Trophoblast cell (in vitro differentiated cells and primary cell): ENCODE results near the gene OAT.

Experiments used
- DNase-seq, 2 donors: peaks; one replicate each; pipeline ENCODE4 v3.0.0-alpha.2; 2016
- H2AFZ ChIP-seq: 2 replicates; pipeline ENCODE4 v1.6.1; 2013; ENCODE audit warnings: low read length, moderate library complexity, mild to moderate bottlenecking; ENCODE audit not compliant: insufficient read depth, poor library complexity
- H2AK5ac ChIP-seq: 2 replicates; pipeline ENCODE4 v1.6.1; 2013; ENCODE audit warnings: mild to moderate bottlenecking, low read length
- H2BK120ac ChIP-seq: 2 replicates; pipeline ENCODE4 v1.6.1; 2013; ENCODE audit warnings: low read length, mild to moderate bottlenecking, moderate library complexity; ENCODE audit not compliant: insufficient read depth, poor library complexity
- H2BK12ac ChIP-seq: 2 replicates; pipeline ENCODE4 v1.6.1; 2013; ENCODE audit warnings: mild to moderate bottlenecking, low read length, moderate library complexity
- H2BK5ac ChIP-seq: 2 replicates; pipeline ENCODE4 v1.6.1; 2013; ENCODE audit warnings: low read length, low read depth, moderate library complexity, mild to moderate bottlenecking; ENCODE audit not compliant: poor library complexity
- H3K14ac ChIP-seq: 2 replicates; pipeline ENCODE4 v1.6.1; 2013; ENCODE audit warnings: mild to moderate bottlenecking, low read length
- H3K18ac ChIP-seq: 2 replicates; pipeline ENCODE4 v1.6.1; 2013; ENCODE audit warnings: mild to moderate bottlenecking, low read length
- H3K23ac ChIP-seq: 2 replicates; pipeline ENCODE4 v1.6.1; 2013; ENCODE audit warnings: low read length
- H3K27ac ChIP-seq: 2 replicates; pipeline ENCODE4 v1.5.1; 2013; ENCODE audit warnings: low read depth, mild to moderate bottlenecking, inconsistent platforms, low read length, moderate library complexity
- H3K27me3 ChIP-seq: 2 replicates; pipeline ENCODE4 v1.6.1; 2013; ENCODE audit warnings: inconsistent platforms, mild to moderate bottlenecking, low read length, moderate library complexity; ENCODE audit not compliant: insufficient read depth
- H3K36me3 ChIP-seq, 2 experiments: 1 replicate in 1 of 2; 2 replicates in 1 of 2; pipeline ENCODE4 v1.6.1; 2013; ENCODE audit warnings: low read length in 2 of 2, mild to moderate bottlenecking in 2 of 2, moderate library complexity in 1 of 2; ENCODE audit not compliant: insufficient read depth in 2 of 2, control insufficient read depth in 1 of 2
- H3K4ac ChIP-seq: 2 replicates; pipeline ENCODE4 v1.6.1; 2013; ENCODE audit warnings: low read depth, mild to moderate bottlenecking, low read length, moderate library complexity
- H3K4me1 ChIP-seq, 2 experiments: 1 replicate in 1 of 2; 2 replicates in 1 of 2; pipeline ENCODE4 v1.6.1; 2013; ENCODE audit warnings: low read length in 2 of 2, mild to moderate bottlenecking in 2 of 2, moderate library complexity in 1 of 2; ENCODE audit not compliant: insufficient read depth in 2 of 2, control insufficient read depth in 1 of 2
- H3K4me2 ChIP-seq: 2 replicates; pipeline ENCODE4 v1.6.1; 2013; ENCODE audit warnings: inconsistent platforms, mild to moderate bottlenecking, low read length, moderate library complexity
- H3K4me3 ChIP-seq: 2 replicates; pipeline ENCODE4 v1.5.1; 2013; ENCODE audit warnings: mild to moderate bottlenecking, low read depth, low read length, inconsistent platforms
- H3K79me1 ChIP-seq: one replicate; pipeline ENCODE4 v1.6.1; 2013; ENCODE audit warnings: low read length
- H3K79me2 ChIP-seq: 2 replicates; pipeline ENCODE4 v1.6.1; 2013; ENCODE audit warnings: low read length, mild to moderate bottlenecking; ENCODE audit not compliant: control insufficient read depth, insufficient read depth, poor library complexity
- H3K9ac ChIP-seq: 2 replicates; pipeline ENCODE4 v1.6.1; 2013; ENCODE audit warnings: mild to moderate bottlenecking, low read length
- H3K9me3 ChIP-seq: 2 replicates; pipeline ENCODE4 v1.6.1; 2013; ENCODE audit warnings: low read depth, mild to moderate bottlenecking, control low read depth, inconsistent platforms, low read length; ENCODE audit not compliant: insufficient read depth
- H4K12ac ChIP-seq: 2 replicates; pipeline ENCODE4 v1.6.1; 2013; ENCODE audit warnings: low read depth, mild to moderate bottlenecking, low read length, moderate library complexity
- H4K8ac ChIP-seq: 2 replicates; pipeline ENCODE4 v1.6.1; 2013; ENCODE audit warnings: low read depth, mild to moderate bottlenecking, low read length, moderate library complexity
- H4K91ac ChIP-seq: one replicate; pipeline ENCODE4 v1.6.1; 2013; ENCODE audit warnings: low read depth, mild to moderate bottlenecking, low read length, moderate library complexity
- WGBS: extraction: QIAGEN DNeasy Blood & Tissue Kit; methylation state at CpG from one replicate; pipeline ENCODE4 v1.1.7; 2013; ENCODE audit warnings: missing lambda C conversion rate; ENCODE audit not compliant: insufficient read length, insufficient coverage; ENCODE audit errors: extremely low coverage; 5-methylcytosine and 5-hydroxymethylcytosine counted together

Gene OAT

DNA sequence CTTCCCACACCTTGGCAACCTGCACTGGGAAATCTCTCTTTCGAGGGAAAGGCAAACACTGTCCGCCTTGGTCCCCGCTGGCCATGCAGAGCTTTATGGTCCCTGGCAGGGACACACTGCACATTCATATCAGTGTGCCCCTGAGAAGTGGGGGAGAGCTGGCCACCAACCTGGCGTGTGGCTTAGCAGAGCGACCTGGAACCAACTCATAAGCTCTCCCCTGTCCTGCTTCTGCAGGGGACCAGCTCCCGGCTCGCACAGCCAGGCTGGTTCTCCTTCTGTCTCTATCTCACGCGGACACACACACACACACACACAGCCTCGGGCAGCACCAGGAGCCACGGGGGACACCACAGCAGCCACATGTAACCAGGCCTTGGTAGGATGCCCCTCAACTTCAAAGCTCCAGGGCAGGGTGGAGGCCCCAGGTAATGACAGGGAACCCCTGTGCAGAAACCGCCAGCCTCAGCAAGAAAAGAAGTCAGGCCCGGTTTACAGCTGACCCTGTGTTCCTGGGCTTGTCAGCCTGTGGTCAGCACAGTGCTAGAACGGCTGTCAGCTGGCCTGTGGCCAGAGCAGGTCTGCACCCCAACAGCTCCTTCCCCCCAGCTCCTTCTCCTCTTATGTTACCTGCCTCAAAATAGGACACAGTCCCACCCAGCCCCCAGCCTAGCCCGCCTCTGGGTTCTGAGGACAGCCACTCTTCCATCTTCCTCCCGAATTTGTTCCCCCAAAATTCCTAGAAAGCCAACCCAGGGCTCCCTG, 69.3 kb downstream of the OAT start:
- no peaks in the 10 kb centered on the region for H3K27me3 ChIP-seq
- no peak overlapping the region for H2AFZ ChIP-seq
- H3K4me2 ChIP-seq, result no peak overlapping the region
- H3K14ac ChIP-seq, result no peak overlapping the region
- no peak overlapping the region for H3K9ac ChIP-seq
- H3K36me3 ChIP-seq, result no peaks in the 10 kb centered on the region
- DNase-seq, result no peak
- no peaks in the 10 kb centered on the region for H3K4me1 ChIP-seq
- no peak overlapping the region for H4K12ac ChIP-seq
- H3K79me1 ChIP-seq, result no peaks in the 10 kb centered on the region
- H2BK12ac ChIP-seq, result no peak overlapping the region
- no peak overlapping the region for H2AK5ac ChIP-seq
- H3K79me2 ChIP-seq, result no peaks in the 10 kb centered on the region
- H2BK120ac ChIP-seq, result no peak overlapping the region
- H3K4me3 ChIP-seq, result no peak overlapping the region
- no peak overlapping the region for H3K27ac ChIP-seq
- no peak overlapping the region for H3K4ac ChIP-seq
- H4K91ac ChIP-seq, result no peak overlapping the region
- H3K9me3 ChIP-seq, result peaks cover 3% of the 10 kb centered on the region
- H3K23ac ChIP-seq, result no peak overlapping the region
- H3K18ac ChIP-seq, result no peak overlapping the region
- H2BK5ac ChIP-seq, result no peak overlapping the region
- H4K8ac ChIP-seq, result no peak overlapping the region
- WGBS, result no CpG with 5 or more reads among the region's 16 CpGs

DNA sequence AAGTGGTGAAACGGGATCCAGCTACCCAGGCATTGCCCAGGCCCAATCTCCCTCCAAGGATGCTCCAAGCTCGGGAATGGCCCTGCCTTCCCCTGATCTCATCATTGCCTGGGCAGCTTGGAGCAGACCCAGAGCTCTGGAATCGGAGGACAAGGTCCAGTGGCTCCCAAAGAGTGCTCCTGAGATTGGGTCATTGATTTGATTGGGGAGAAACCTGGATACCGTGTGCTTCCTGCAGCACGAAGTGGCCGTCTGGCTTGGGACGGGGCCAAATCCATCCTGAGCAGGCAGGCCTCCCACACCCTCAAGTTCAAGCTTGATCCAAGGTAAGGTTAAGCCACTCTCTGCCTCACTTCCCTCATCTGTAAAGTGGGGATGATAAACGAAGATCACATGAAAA, 69.9 kb downstream of the OAT start:
- H3K27me3 ChIP-seq, result no peaks in the 10 kb centered on the region
- no peaks in the 10 kb centered on the region for H3K4me1 ChIP-seq
- no peak overlapping the region for H3K9ac ChIP-seq
- peaks cover 3% of the 10 kb centered on the region for H3K9me3 ChIP-seq
- H2BK12ac ChIP-seq, result no peak overlapping the region
- no peak overlapping the region for H2BK120ac ChIP-seq
- no peak overlapping the region for H3K18ac ChIP-seq
- WGBS, result no CpG with 5 or more reads among the region's 8 CpGs
- H2AFZ ChIP-seq, result no peak overlapping the region
- no peak overlapping the region for H3K4me3 ChIP-seq
- no peaks in the 10 kb centered on the region for H3K79me1 ChIP-seq
- no peaks in the 10 kb centered on the region for H3K36me3 ChIP-seq
- H3K27ac ChIP-seq, result no peak overlapping the region
- no peak overlapping the region for H4K8ac ChIP-seq
- no peak overlapping the region for H4K91ac ChIP-seq
- no peak overlapping the region for H4K12ac ChIP-seq
- no peak overlapping the region for H3K23ac ChIP-seq
- no peak overlapping the region for H2BK5ac ChIP-seq
- H3K14ac ChIP-seq, result no peak overlapping the region
- DNase-seq, result no peak
- no peak overlapping the region for H2AK5ac ChIP-seq
- H3K4me2 ChIP-seq, result no peak overlapping the region
- H3K79me2 ChIP-seq, result no peaks in the 10 kb centered on the region
- no peak overlapping the region for H3K4ac ChIP-seq

DNA sequence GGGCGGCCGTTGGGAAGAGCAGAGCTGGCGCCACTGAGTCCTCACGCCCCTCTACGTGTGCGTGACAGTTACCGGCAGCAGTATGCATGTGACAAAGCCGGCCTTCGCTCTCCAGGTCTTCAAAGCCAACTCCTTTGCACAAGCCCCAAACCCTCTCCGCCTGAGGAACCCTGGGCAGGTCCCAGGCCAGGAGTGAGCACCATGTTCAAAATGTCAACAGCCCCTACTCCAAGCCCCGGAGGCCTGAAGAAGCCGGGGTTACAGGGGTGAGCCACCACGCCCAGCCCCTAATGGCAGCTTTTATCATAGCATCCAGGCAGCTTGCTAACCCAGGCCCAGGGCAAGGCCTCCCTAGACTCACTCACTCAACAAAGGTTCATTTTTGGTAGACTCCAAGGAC, 70.8 kb downstream of the OAT start:
- Histone ChIP-seq H2BK5ac (no peak overlapping the region), H2AK5ac (no peak overlapping the region), H3K4me1 (no peaks in the 10 kb centered on the region), H3K9ac (no peak overlapping the region), H2BK12ac (no peak overlapping the region), H3K27me3 (no peaks in the 10 kb centered on the region), H3K4me2 (no peak overlapping the region), H3K18ac (no peak overlapping the region), H3K4me3 (no peak overlapping the region), H3K9me3 (peaks cover 3% of the 10 kb centered on the region), H3K79me2 (no peaks in the 10 kb centered on the region), H3K14ac (no peak overlapping the region), H3K27ac (no peak overlapping the region), H4K12ac (no peak overlapping the region), H3K23ac (no peak overlapping the region), H3K4ac (no peak overlapping the region), H3K36me3 (no peaks in the 10 kb centered on the region), H2BK120ac (no peak overlapping the region), H4K91ac (no peak overlapping the region), H3K79me1 (no peaks in the 10 kb centered on the region), H4K8ac (no peak overlapping the region), H2AFZ (no peak overlapping the region)
- DNase-seq, result no peak
- no CpG with 5 or more reads among the region's 13 CpGs for WGBS
